HEK293 (cell line): ENCODE measurements around the gene SLFN5.

Experiments
- CTCF ChIA-PET: fragments of 350-600 bp; formaldehyde crosslinking; extraction: SDS; loops from one replicate; lab custom pipeline; 2021; ENCODE audit warnings: antibody characterized with exemption; lab: Yijun Ruan, JAX
- POLR2A ChIA-PET: fragments of 300-600 bp; formaldehyde crosslinking; extraction: SDS; loops from one replicate; lab custom pipeline; 2020; ENCODE audit warnings: antibody characterized with exemption, inconsistent platforms; lab: Yijun Ruan, JAX
- H3K27ac ChIP-seq: fragments of 200-500 bp; sonication (Bioruptor generic); 2 replicates; pipeline ENCODE4 v1.5.1; 2014; ENCODE audit warnings: low read depth, low read length, control low read depth, inconsistent platforms; ENCODE audit errors: extremely low read depth
- H3K36me3 ChIP-seq, 2 experiments: fragments of 200-500 bp in 1 of 2; sonication (Bioruptor generic) in 1 of 2; 1 replicate in 1 of 2; 2 replicates in 1 of 2; pipeline ENCODE4 v1.5.1; 2014 to 2017; ENCODE audit warnings: inconsistent platforms in 2 of 2, low read length in 2 of 2; ENCODE audit not compliant: control insufficient read depth in 2 of 2, insufficient read depth in 1 of 2
- H3K4me1 ChIP-seq: fragments of 200-500 bp; sonication (Bioruptor generic); 2 replicates; pipeline ENCODE4 v1.5.1; 2014; ENCODE audit warnings: mild to moderate bottlenecking, low read length, inconsistent platforms; ENCODE audit not compliant: control insufficient read depth, insufficient read depth
- H3K4me3 ChIP-seq: 2 replicates; pipeline ENCODE4 v1.5.1; 2011; ENCODE audit warnings: low read depth, mild to moderate bottlenecking, control low read depth, low read length, moderate library complexity
- H3K9me3 ChIP-seq: fragments of 200-500 bp; sonication (Bioruptor generic); 2 replicates; pipeline ENCODE4 v1.5.1; 2014; ENCODE audit warnings: low read depth, low read length, inconsistent platforms; ENCODE audit not compliant: control insufficient read depth, insufficient read depth
- FEZF1 ChIP-seq: fragments of 450-650 bp; formaldehyde crosslinking; IDR thresholded peaks from 2 replicates; pipeline ENCODE4 v1.5.1; 2016; ENCODE audit warnings: missing biosample characterization, missing genetic modification characterization
- ZNF138 ChIP-seq: fragments of 450-650 bp; formaldehyde crosslinking; IDR thresholded peaks from 2 replicates; pipeline ENCODE4 v1.5.1; 2016; ENCODE audit warnings: missing biosample characterization, missing genetic modification characterization, borderline replicate concordance
- ZNF140 ChIP-seq: fragments of 450-650 bp; formaldehyde crosslinking; IDR thresholded peaks from 2 replicates; pipeline ENCODE4 v1.5.1; 2016; ENCODE audit warnings: missing biosample characterization, missing genetic modification characterization
- ZNF19 ChIP-seq: fragments of 450-650 bp; formaldehyde crosslinking; IDR thresholded peaks from 2 replicates; pipeline ENCODE4; 2016; ENCODE audit warnings: missing biosample characterization, missing genetic modification characterization, low read depth
- ZNF2 ChIP-seq: fragments of 450-650 bp; formaldehyde crosslinking; IDR thresholded peaks from 2 replicates; pipeline ENCODE4 v1.5.1; 2016; ENCODE audit warnings: missing biosample characterization, missing genetic modification characterization
- ZNF404 ChIP-seq: fragments of 450-650 bp; formaldehyde crosslinking; IDR thresholded peaks from 2 replicates; pipeline ENCODE4 v1.5.1; 2017; ENCODE audit warnings: missing biosample characterization, missing genetic modification characterization
- ZNF423 ChIP-seq: fragments of 450-650 bp; formaldehyde crosslinking; IDR thresholded peaks from 2 replicates; pipeline ENCODE4 v1.5.1; 2016; ENCODE audit warnings: missing biosample characterization, missing genetic modification characterization
- ZNF514 ChIP-seq: fragments of 450-650 bp; formaldehyde crosslinking; IDR thresholded peaks from 2 replicates; pipeline ENCODE4 v1.5.1; 2016; ENCODE audit warnings: missing biosample characterization, missing genetic modification characterization
- ZNF521 ChIP-seq: fragments of 450-650 bp; formaldehyde crosslinking; IDR thresholded peaks from 2 replicates; pipeline ENCODE4 v1.5.1; 2017; ENCODE audit warnings: missing biosample characterization, mild to moderate bottlenecking, missing genetic modification characterization
- ZNF555 ChIP-seq: fragments of 450-650 bp; formaldehyde crosslinking; conservative IDR thresholded peaks from 2 replicates; pipeline ENCODE4 v1.5.1; 2017; ENCODE audit warnings: missing biosample characterization, mild to moderate bottlenecking, missing genetic modification characterization, inconsistent platforms
- ZNF677 ChIP-seq: fragments of 450-650 bp; IDR thresholded peaks from 2 replicates; pipeline ENCODE4 v1.5.0; 2018; ENCODE audit warnings: missing biosample characterization, mild to moderate bottlenecking, missing genetic modification characterization, moderate library complexity
- TF ChIP-seq, protein P1 (sequence below): fragments of 450-650 bp; formaldehyde crosslinking; IDR thresholded peaks from 2 replicates; pipeline ENCODE4 v1.5.1; 2016; ENCODE audit warnings: missing biosample characterization, missing genetic modification characterization, borderline replicate concordance
- TF ChIP-seq, protein P2 (sequence below): fragments of 450-650 bp; formaldehyde crosslinking; IDR thresholded peaks from 2 replicates; pipeline ENCODE4 v1.5.1; 2016; ENCODE audit warnings: missing biosample characterization, missing genetic modification characterization
- TF ChIP-seq, protein P3 (sequence below): fragments of 450-650 bp; formaldehyde crosslinking; IDR thresholded peaks from 2 replicates; pipeline ENCODE4 v1.5.1; 2016; ENCODE audit warnings: missing biosample characterization, missing genetic modification characterization, low read depth
- TF ChIP-seq, protein P4 (sequence below): fragments of 450-650 bp; formaldehyde crosslinking; optimal IDR thresholded peaks from 2 replicates; pipeline ENCODE3; 2016; ENCODE audit warnings: missing biosample characterization, mild to moderate bottlenecking, missing genetic modification characterization
- TF ChIP-seq, protein P5 (sequence below): fragments of 450-650 bp; formaldehyde crosslinking; IDR thresholded peaks from 2 replicates; pipeline ENCODE4 v1.5.1; 2016; ENCODE audit warnings: missing biosample characterization, missing genetic modification characterization
- TF ChIP-seq, protein P6 (sequence below): fragments of 450-650 bp; formaldehyde crosslinking; IDR thresholded peaks from 2 replicates; pipeline ENCODE4 v1.5.1; 2016; ENCODE audit warnings: missing biosample characterization, missing genetic modification characterization
- TF ChIP-seq, protein P7 (sequence below): fragments of 450-650 bp; formaldehyde crosslinking; IDR thresholded peaks from 2 replicates; pipeline ENCODE4; 2016; ENCODE audit warnings: missing biosample characterization, missing genetic modification characterization
- TF ChIP-seq, protein P8 (sequence below): fragments of 450-650 bp; formaldehyde crosslinking; IDR thresholded peaks from 2 replicates; pipeline ENCODE4 v1.5.1; 2016; ENCODE audit warnings: missing biosample characterization, missing genetic modification characterization

SLFN5 gene

DNA sequence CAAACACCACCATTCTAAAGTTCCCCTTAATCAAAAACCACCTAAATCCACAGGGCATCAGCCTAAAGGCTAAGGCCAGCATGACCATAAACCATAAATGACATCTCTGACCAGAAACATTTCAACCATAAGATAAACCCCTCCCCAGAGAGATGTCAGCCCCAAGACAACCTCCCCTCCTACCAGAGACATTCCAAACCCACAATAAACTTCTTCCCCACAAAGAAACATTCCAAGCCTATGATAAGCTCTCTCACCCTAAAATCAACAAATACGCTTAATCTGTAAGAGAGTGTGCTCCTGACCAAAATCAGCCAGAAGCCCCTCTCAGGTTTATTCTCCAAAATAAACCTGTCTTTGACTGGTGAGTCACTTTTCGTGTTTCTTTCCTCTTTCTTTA is 54.8 kb downstream of the SLFN5 start (continued):
- TF ChIP-seq, protein P1, sequence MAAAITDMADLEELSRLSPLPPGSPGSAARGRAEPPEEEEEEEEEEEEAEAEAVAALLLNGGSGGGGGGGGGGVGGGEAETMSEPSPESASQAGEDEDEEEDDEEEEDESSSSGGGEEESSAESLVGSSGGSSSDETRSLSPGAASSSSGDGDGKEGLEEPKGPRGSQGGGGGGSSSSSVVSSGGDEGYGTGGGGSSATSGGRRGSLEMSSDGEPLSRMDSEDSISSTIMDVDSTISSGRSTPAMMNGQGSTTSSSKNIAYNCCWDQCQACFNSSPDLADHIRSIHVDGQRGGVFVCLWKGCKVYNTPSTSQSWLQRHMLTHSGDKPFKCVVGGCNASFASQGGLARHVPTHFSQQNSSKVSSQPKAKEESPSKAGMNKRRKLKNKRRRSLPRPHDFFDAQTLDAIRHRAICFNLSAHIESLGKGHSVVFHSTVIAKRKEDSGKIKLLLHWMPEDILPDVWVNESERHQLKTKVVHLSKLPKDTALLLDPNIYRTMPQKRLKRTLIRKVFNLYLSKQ = no peak
- TF ChIP-seq ZNF138 (tag by site-specific recombination) (no peak), ZNF2 (tag by site-specific recombination) (no peak), ZNF521 (no peak), ZNF514 (no peak), ZNF555 (tag by site-specific recombination) (no peak), ZNF140 (tag by site-specific recombination) (no peak)
- TF ChIP-seq, protein P2, sequence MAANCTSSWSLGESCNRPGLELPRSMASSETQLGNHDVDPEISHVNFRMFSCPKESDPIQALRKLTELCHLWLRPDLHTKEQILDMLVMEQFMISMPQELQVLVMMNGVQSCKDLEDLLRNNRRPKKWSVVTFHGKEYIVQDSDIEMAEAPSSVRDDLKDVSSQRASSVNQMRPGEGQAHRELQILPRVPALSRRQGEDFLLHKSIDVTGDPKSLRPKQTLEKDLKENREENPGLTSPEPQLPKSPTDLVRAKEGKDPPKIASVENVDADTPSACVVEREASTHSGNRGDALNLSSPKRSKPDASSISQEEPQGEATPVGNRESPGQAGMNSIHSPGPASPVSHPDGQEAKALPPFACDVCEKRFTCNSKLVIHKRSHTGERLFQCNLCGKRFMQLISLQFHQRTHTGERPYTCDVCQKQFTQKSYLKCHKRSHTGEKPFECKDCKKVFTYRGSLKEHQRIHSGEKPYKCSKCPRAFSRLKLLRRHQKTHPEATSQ (tag by site-specific recombination) = no peak
- TF ChIP-seq, protein P3, sequence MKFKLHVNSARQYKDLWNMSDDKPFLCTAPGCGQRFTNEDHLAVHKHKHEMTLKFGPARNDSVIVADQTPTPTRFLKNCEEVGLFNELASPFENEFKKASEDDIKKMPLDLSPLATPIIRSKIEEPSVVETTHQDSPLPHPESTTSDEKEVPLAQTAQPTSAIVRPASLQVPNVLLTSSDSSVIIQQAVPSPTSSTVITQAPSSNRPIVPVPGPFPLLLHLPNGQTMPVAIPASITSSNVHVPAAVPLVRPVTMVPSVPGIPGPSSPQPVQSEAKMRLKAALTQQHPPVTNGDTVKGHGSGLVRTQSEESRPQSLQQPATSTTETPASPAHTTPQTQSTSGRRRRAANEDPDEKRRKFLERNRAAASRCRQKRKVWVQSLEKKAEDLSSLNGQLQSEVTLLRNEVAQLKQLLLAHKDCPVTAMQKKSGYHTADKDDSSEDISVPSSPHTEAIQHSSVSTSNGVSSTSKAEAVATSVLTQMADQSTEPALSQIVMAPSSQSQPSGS = no peak

DNA sequence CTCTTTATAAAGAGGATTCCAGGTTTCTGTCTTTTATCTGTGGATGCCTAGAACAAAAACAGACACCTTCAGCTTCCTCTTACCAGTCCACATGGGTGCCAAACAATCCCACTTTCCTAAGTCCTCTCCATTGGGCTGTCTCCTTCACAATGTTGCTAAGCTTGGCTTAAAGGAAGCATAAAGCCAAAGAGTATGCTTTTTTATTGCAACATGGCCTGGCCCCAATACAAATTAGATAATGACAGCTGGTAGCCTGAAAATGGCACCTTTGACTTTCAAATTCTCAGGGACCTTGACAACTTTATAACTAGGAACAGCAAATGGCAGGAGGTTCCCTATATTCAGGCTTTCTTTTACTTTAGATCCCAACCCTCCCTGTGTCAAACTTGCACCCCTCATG is 55.8 kb downstream of the SLFN5 start:
- CTCF ChIA-PET = interaction anchor here (0.5 to 1.8 kb wide), 2 partner anchors 14 to 401 kb away, joined by 4 to 5 read pairs; no protein-coding TSS in a partner anchor
- POLR2A ChIA-PET = no interaction called here
- Histone ChIP-seq H3K9me3 (peaks cover 3% of the 10 kb centered on the region; the same call in 1 of the 2 replicates), H3K27ac (no peak overlapping the region)
- TF ChIP-seq, protein P4, sequence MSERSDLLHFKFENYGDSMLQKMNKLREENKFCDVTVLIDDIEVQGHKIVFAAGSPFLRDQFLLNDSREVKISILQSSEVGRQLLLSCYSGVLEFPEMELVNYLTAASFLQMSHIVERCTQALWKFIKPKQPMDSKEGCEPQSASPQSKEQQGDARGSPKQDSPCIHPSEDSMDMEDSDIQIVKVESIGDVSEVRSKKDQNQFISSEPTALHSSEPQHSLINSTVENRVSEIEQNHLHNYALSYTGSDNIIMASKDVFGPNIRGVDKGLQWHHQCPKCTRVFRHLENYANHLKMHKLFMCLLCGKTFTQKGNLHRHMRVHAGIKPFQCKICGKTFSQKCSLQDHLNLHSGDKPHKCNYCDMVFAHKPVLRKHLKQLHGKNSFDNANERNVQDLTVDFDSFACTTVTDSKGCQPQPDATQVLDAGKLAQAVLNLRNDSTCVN (tag by site-specific recombination) = no peak
- no peak for TF ChIP-seq ZNF423 (tag by site-specific recombination)
- TF ChIP-seq, protein P3 = no peak
- TF ChIP-seq, all 188 proteins: peak for 0
- H3K4me3 ChIP-seq = no peak overlapping the region
- H3K36me3 ChIP-seq = no peaks in the 10 kb centered on the region
- no peaks in the 10 kb centered on the region for H3K4me1 ChIP-seq

DNA sequence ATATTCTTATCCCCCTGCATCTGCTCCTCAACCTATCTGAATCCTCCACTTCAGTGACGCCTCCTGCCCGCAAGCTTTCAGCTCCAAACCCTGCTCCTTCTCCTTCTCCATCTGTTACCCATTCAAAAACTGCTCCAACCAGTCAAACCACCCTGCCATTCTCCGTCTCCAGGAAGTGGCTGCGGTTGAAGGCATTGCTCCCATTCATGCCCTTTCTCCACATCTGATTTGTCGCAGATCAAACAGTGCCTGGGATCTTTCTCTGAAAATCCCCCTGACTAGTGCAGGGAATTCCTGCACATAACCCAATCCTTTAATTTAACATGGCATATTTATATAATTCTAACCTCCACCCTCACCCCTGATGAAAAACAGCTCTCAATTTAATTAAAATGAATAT is 56.3 kb downstream of the SLFN5 start:
- Histone ChIP-seq H3K4me3 (no peak overlapping the region), H3K36me3 (no peaks in the 10 kb centered on the region), H3K9me3 (peaks cover 3% of the 10 kb centered on the region; the same call in 1 of the 2 replicates), H3K4me1 (no peaks in the 10 kb centered on the region), H3K27ac (no peak overlapping the region)
- CTCF ChIA-PET = interaction anchor here (1.5 to 1.8 kb wide), 2 partner anchors 13 to 239 kb away, joined by 4 to 5 read pairs; no protein-coding TSS in a partner anchor
- POLR2A ChIA-PET = no interaction called here
- TF ChIP-seq ZNF677 (tag by site-specific recombination) = no peak
- TF ChIP-seq ZNF19 (tag by site-specific recombination) = no peak
- TF ChIP-seq, protein P5, sequence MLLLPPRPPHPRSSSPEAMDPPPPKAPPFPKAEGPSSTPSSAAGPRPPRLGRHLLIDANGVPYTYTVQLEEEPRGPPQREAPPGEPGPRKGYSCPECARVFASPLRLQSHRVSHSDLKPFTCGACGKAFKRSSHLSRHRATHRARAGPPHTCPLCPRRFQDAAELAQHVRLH (tag by site-specific recombination) = no peak
- no peak for TF ChIP-seq ZNF138 (tag by site-specific recombination)
- TF ChIP-seq, protein P6, sequence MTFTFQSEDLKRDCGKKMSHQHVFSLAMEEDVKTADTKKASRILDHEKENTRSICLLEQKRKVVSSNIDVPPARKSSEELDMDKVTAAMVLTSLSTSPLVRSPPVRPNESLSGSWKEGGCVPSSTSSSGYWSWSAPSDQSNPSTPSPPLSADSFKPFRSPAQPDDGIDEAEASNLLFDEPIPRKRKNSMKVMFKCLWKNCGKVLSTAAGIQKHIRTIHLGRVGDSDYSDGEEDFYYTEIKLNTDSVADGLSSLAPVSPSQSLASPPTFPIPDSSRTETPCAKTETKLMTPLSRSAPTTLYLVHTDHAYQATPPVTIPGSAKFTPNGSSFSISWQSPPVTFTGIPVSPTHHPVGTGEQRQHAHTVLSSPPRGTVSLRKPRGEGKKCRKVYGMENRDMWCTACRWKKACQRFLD (tag by site-specific recombination) = no peak
- no peak for TF ChIP-seq ZNF404 (tag by site-specific recombination)
- TF ChIP-seq, protein P7, sequence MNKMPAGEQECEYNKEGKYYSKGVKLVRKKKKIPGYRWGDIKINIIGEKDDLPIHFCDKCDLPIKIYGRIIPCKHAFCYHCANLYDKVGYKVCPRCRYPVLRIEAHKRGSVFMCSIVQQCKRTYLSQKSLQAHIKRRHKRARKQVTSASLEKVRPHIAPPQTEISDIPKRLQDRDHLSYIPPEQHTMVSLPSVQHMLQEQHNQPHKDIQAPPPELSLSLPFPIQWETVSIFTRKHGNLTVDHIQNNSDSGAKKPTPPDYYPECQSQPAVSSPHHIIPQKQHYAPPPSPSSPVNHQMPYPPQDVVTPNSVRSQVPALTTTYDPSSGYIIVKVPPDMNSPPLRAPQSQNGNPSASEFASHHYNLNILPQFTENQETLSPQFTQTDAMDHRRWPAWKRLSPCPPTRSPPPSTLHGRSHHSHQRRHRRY (tag by site-specific recombination) = no peak
- TF ChIP-seq FEZF1 = no peak
- TF ChIP-seq, protein P8, sequence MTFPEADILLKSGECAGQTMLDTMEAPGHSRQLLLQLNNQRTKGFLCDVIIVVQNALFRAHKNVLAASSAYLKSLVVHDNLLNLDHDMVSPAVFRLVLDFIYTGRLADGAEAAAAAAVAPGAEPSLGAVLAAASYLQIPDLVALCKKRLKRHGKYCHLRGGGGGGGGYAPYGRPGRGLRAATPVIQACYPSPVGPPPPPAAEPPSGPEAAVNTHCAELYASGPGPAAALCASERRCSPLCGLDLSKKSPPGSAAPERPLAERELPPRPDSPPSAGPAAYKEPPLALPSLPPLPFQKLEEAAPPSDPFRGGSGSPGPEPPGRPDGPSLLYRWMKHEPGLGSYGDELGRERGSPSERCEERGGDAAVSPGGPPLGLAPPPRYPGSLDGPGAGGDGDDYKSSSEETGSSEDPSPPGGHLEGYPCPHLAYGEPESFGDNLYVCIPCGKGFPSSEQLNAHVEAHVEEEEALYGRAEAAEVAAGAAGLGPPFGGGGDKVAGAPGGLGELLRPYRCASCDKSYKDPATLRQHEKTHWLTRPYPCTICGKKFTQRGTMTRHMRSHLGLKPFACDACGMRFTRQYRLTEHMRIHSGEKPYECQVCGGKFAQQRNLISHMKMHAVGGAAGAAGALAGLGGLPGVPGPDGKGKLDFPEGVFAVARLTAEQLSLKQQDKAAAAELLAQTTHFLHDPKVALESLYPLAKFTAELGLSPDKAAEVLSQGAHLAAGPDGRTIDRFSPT (tag by site-specific recombination) = no peak
- TF ChIP-seq, protein P4 (tag by site-specific recombination) = no peak
